Measurements from ENCODE around the gene RORB.

Gene RORB

GRCh38 chr9:74503666-74504065 is 6.5 kb downstream of the RORB start:
- TF ChIP-seq CTCF (IDR thresholded peaks at IDR 0.05; ENCODE audit: borderline replicate concordance, control extremely low read depth, extremely low read depth, insufficient read depth, missing control alignments): no peak
- in situ Hi-C loops (cut with MboI; ENCODE audit: low sequenced_read_pairs, unreplicated experiment): no loop called here
- no peak for DNase-seq (ENCODE audit: low spot score)

DNA sequence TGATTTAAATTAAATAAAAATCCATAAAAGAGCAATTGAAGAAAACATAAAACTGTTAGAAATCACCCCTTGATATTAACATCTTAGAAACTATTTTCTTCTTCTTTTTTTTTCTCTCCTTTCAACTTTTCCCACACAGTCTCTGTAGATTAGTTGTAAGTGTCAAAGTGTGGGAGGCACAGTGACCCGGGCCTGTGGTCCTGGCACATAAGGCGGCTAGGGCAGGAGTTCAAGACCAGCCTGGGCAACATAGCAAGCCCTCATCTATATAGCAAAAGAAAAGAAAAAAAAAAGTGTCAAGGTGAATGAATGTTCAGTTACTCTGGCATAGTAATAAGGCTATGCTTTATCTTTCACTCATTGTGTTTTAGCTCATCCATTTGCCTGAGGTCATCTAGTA is 14.2 kb downstream of the RORB start:
- in situ Hi-C loops (cut with MboI; ENCODE audit: low sequenced_read_pairs, unreplicated experiment): no loop called here
- no peak for TF ChIP-seq CTCF (IDR thresholded peaks at IDR 0.05; ENCODE audit: borderline replicate concordance, control extremely low read depth, extremely low read depth, insufficient read depth, missing control alignments)
- DNase-seq (ENCODE audit: low spot score): no peak

- no peak for DNase-seq (ENCODE audit: low spot score)
- in situ Hi-C loops (cut with MboI; ENCODE audit: low sequenced_read_pairs, unreplicated experiment): no loop called here
- no peak for TF ChIP-seq CTCF (IDR thresholded peaks at IDR 0.05; ENCODE audit: borderline replicate concordance, control extremely low read depth, extremely low read depth, insufficient read depth, missing control alignments)
Measured at GRCh38 chr9:74512416-74512815, 15.3 kb downstream of the RORB start.

DNA sequence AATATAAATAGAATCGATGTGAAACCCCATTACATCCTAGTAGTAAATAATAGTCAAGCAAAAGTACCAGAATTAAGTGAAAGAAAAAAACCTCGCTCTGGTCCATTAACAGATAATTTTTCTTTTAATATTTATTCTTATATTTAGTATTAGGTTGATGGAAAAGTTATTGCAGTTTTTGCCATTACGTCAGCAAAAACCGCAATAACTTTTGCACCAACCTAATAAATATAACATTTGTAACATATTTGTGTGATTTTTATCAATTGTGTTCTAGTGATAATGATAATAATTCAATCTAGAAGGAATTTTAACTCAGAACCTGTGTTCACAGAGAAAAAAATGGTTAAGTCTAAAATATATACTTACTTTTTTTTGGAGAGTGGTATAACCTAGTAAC is 16.1 kb downstream of the RORB start:
- in situ Hi-C loops (cut with MboI; ENCODE audit: low sequenced_read_pairs, unreplicated experiment): no loop called here
- DNase-seq (ENCODE audit: low spot score): no peak
- no peak for TF ChIP-seq CTCF (IDR thresholded peaks at IDR 0.05; ENCODE audit: borderline replicate concordance, control extremely low read depth, extremely low read depth, insufficient read depth, missing control alignments)

GRCh38 chr9:74517188-74517587 is 20.1 kb downstream of the RORB start:
- DNase-seq (ENCODE audit: low spot score): no peak
- in situ Hi-C loops (cut with MboI; ENCODE audit: low sequenced_read_pairs, unreplicated experiment): no loop called here
- TF ChIP-seq CTCF (IDR thresholded peaks at IDR 0.05; ENCODE audit: borderline replicate concordance, control extremely low read depth, extremely low read depth, insufficient read depth, missing control alignments): no peak

DNA sequence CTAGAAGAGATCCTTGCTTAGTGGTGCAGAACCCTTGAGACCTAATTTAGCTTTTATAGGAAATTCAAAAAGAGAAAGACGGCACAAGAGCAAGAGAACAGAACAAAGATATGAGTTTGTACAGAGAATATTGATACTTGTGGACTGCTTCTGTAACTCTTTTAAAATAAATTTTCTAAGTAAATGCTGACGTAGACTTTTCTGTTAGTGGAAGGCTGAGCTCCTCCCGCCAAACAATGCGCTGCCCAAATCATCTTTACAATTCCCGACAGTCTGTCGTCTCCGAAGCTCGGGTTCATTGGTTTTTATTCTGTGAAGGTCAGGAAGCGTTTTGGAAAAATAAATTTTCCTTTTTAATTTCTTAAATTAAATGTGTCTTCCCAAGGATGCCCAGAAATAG is 22.3 kb downstream of the RORB start:
- TF ChIP-seq CTCF (IDR thresholded peaks at IDR 0.05; ENCODE audit: borderline replicate concordance, control extremely low read depth, extremely low read depth, insufficient read depth, missing control alignments): no peak
- in situ Hi-C loops (cut with MboI; ENCODE audit: low sequenced_read_pairs, unreplicated experiment): no loop called here
- DNase-seq (ENCODE audit: low spot score): no peak

DNA sequence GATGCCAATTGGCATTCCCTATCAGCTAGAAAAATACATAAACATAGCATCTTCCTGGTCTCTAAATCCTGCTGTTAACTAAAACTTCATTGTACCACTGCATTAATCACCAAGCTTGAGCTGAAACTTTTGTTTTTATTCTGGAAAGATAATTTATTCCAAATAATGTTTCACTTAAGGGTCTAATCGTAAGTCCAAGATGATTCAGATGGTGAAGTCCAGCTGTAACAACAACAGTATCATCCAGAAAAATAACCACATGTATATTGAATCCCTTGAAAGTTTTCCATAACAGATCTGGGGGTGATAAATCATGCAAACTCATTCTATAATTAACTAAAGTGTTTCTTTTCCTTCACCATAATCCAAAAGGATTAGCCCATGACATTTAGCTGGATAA is 23.9 kb downstream of the RORB start:
- no peak for DNase-seq (ENCODE audit: low spot score)
- in situ Hi-C loops (cut with MboI; ENCODE audit: low sequenced_read_pairs, unreplicated experiment): no loop called here
- TF ChIP-seq CTCF (IDR thresholded peaks at IDR 0.05; ENCODE audit: borderline replicate concordance, control extremely low read depth, extremely low read depth, insufficient read depth, missing control alignments): no peak
